ENCODE measurements around the gene MED22. TPM values are rescaled to one million over a fixed set of nuclear protein-coding genes. Genes with fewer than 3 reads are reported as not detected.

MED22 gene
- total and polyA plus RNA-seq, 2 of the 8 experiments (the other 6 are each of a cell fraction or from before 2014, with no cell fraction given): 56.4 to 68.4 TPM

DNA sequence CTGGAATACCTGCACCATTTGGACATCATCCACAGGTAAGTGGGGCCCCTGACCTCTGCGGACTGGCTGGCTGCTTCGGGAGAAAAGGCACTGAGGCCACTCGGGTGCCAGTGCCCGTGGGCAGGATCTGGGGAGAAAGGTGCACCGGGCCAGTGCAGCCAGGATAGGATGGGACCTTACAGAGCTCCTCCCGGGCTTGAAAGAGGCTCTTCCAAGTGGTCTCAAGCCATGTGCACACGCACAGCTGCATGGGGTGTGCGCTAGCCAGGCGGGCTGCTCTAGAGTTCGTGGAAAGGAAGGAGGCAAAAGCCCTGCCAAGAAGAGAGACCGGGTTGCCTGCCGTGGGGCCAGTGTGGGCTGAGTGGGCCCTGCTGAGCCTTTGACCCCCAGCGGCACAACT, 41.6 kb upstream of the MED22 start (continued):
- TF ChIP-seq, protein P1, sequence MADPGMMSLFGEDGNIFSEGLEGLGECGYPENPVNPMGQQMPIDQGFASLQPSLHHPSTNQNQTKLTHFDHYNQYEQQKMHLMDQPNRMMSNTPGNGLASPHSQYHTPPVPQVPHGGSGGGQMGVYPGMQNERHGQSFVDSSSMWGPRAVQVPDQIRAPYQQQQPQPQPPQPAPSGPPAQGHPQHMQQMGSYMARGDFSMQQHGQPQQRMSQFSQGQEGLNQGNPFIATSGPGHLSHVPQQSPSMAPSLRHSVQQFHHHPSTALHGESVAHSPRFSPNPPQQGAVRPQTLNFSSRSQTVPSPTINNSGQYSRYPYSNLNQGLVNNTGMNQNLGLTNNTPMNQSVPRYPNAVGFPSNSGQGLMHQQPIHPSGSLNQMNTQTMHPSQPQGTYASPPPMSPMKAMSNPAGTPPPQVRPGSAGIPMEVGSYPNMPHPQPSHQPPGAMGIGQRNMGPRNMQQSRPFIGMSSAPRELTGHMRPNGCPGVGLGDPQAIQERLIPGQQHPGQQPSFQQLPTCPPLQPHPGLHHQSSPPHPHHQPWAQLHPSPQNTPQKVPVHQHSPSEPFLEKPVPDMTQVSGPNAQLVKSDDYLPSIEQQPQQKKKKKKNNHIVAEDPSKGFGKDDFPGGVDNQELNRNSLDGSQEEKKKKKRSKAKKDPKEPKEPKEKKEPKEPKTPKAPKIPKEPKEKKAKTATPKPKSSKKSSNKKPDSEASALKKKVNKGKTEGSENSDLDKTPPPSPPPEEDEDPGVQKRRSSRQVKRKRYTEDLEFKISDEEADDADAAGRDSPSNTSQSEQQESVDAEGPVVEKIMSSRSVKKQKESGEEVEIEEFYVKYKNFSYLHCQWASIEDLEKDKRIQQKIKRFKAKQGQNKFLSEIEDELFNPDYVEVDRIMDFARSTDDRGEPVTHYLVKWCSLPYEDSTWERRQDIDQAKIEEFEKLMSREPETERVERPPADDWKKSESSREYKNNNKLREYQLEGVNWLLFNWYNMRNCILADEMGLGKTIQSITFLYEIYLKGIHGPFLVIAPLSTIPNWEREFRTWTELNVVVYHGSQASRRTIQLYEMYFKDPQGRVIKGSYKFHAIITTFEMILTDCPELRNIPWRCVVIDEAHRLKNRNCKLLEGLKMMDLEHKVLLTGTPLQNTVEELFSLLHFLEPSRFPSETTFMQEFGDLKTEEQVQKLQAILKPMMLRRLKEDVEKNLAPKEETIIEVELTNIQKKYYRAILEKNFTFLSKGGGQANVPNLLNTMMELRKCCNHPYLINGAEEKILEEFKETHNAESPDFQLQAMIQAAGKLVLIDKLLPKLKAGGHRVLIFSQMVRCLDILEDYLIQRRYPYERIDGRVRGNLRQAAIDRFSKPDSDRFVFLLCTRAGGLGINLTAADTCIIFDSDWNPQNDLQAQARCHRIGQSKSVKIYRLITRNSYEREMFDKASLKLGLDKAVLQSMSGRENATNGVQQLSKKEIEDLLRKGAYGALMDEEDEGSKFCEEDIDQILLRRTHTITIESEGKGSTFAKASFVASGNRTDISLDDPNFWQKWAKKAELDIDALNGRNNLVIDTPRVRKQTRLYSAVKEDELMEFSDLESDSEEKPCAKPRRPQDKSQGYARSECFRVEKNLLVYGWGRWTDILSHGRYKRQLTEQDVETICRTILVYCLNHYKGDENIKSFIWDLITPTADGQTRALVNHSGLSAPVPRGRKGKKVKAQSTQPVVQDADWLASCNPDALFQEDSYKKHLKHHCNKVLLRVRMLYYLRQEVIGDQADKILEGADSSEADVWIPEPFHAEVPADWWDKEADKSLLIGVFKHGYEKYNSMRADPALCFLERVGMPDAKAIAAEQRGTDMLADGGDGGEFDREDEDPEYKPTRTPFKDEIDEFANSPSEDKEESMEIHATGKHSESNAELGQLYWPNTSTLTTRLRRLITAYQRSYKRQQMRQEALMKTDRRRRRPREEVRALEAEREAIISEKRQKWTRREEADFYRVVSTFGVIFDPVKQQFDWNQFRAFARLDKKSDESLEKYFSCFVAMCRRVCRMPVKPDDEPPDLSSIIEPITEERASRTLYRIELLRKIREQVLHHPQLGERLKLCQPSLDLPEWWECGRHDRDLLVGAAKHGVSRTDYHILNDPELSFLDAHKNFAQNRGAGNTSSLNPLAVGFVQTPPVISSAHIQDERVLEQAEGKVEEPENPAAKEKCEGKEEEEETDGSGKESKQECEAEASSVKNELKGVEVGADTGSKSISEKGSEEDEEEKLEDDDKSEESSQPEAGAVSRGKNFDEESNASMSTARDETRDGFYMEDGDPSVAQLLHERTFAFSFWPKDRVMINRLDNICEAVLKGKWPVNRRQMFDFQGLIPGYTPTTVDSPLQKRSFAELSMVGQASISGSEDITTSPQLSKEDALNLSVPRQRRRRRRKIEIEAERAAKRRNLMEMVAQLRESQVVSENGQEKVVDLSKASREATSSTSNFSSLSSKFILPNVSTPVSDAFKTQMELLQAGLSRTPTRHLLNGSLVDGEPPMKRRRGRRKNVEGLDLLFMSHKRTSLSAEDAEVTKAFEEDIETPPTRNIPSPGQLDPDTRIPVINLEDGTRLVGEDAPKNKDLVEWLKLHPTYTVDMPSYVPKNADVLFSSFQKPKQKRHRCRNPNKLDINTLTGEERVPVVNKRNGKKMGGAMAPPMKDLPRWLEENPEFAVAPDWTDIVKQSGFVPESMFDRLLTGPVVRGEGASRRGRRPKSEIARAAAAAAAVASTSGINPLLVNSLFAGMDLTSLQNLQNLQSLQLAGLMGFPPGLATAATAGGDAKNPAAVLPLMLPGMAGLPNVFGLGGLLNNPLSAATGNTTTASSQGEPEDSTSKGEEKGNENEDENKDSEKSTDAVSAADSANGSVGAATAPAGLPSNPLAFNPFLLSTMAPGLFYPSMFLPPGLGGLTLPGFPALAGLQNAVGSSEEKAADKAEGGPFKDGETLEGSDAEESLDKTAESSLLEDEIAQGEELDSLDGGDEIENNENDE (IDR thresholded peaks at IDR 0.05; ENCODE audit: insufficient replicate concordance, low read length): no peak
- TF ChIP-seq CTBP2 (IDR thresholded peaks at IDR 0.05; ENCODE audit: borderline replicate concordance, insufficient read depth, insufficient read length, low read length) (no peak), BACH1 (IDR thresholded peaks at IDR 0.05; ENCODE audit: low read length) (no peak), HDAC6 (IDR thresholded peaks at IDR 0.05; ENCODE audit: low read depth, low read length) (no peak), ASH2L (IDR thresholded peaks at IDR 0.05; ENCODE audit: low read length) (no peak), BRCA1 (IDR thresholded peaks at IDR 0.05; ENCODE audit: low read depth, low read length) (no peak), KDM1A (IDR thresholded peaks at IDR 0.05; ENCODE audit: borderline replicate concordance, low read length) (no peak), ZNF274 (IDR thresholded peaks at IDR 0.05; ENCODE audit: borderline replicate concordance, extremely low read depth, low read length) (no peak), POLR2AphosphoS5 (IDR thresholded peaks at IDR 0.05; ENCODE audit: low read depth, low read length) (no peak), CBX5 (IDR thresholded peaks at IDR 0.05; ENCODE audit: low read depth, low read length) (no peak)
- TF ChIP-seq, protein P2, sequence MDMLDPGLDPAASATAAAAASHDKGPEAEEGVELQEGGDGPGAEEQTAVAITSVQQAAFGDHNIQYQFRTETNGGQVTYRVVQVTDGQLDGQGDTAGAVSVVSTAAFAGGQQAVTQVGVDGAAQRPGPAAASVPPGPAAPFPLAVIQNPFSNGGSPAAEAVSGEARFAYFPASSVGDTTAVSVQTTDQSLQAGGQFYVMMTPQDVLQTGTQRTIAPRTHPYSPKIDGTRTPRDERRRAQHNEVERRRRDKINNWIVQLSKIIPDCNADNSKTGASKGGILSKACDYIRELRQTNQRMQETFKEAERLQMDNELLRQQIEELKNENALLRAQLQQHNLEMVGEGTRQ (IDR thresholded peaks at IDR 0.05; ENCODE audit: low read length): no peak

All from H1 (cell line).